SU-DHL-6 (cell line): ENCODE results near the gene LAS1L.
"Not testable (repeated sequence)": the region's sequence is repeated elsewhere in the genome, so short reads cannot be mapped to it uniquely, and the experiment has no call there.

ENCODE experiments used
- EZH2phosphoT487 ChIP-seq: fragments of 200-600 bp; sonication (generic), shearing (Covaris generic); conservative IDR thresholded peaks from 2 replicates; pipeline ENCODE4 v1.6.1; 2018; ENCODE audit warnings: mild to moderate bottlenecking, antibody characterized with exemption, low read length, moderate library complexity, mixed read lengths
- TF ChIP-seq, protein P1 (sequence below): fragments of 200-600 bp; sonication (generic); IDR thresholded peaks from one replicate; pipeline ENCODE4 v1.5.1; 2017; ENCODE audit warnings: antibody characterized with exemption, mild to moderate bottlenecking, low read length, moderate library complexity; ENCODE audit not compliant: insufficient read depth, poor library complexity, severe bottlenecking

DNA sequence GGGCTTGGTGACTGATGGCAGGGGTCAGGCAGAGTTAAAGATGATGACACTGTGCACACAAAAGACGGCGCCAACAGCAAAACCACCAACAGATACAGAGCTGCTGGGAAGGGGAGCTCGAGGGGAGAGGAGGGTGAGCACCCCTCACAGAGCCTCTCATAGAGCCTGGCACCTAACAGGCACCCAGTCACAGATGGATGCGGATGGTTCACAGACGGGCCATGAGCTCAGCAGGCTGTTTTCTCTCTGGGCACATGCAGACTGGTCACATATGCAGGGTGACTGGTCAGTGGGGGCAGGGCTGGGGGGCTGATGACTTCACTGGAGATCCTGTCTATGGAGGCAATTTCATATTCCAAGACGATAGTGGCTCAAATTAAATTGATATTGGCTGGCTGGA, 15.1 kb downstream of the LAS1L start:
- TF ChIP-seq, protein P1, sequence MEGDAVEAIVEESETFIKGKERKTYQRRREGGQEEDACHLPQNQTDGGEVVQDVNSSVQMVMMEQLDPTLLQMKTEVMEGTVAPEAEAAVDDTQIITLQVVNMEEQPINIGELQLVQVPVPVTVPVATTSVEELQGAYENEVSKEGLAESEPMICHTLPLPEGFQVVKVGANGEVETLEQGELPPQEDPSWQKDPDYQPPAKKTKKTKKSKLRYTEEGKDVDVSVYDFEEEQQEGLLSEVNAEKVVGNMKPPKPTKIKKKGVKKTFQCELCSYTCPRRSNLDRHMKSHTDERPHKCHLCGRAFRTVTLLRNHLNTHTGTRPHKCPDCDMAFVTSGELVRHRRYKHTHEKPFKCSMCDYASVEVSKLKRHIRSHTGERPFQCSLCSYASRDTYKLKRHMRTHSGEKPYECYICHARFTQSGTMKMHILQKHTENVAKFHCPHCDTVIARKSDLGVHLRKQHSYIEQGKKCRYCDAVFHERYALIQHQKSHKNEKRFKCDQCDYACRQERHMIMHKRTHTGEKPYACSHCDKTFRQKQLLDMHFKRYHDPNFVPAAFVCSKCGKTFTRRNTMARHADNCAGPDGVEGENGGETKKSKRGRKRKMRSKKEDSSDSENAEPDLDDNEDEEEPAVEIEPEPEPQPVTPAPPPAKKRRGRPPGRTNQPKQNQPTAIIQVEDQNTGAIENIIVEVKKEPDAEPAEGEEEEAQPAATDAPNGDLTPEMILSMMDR, result not testable (repeated sequence)
- not testable (repeated sequence) for TF ChIP-seq EZH2phosphoT487
